Measurements from ENCODE around the gene SPRR2B. TPM values are rescaled to one million over a fixed set of nuclear protein-coding genes. Genes with fewer than 3 reads are reported as not detected.

SPRR2B gene
- total RNA-seq, 1 experiment from 2014 or later = not detected

DNA sequence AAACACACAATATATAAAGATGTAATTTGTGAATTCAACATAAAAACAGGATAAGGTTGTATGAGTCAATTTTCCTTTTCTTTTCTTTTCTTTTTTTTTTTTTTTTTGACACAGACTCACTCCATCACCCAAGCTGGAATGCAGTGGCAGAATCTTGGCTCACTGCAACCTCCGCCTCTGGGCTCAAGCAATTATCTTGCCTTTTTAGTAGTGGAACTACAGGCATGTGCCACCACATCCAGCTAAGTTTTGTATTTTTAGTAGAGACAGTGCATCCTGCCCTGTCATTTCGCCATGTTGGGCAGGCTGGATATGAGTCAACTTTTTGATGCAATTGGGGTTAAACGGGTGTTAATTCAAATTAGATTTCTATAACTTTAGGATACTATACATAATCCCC lies 10.3 kb upstream of the SPRR2B start:
- no peak for DNase-seq (ENCODE audit: low spot score)
- Histone ChIP-seq H3K36me3 (ENCODE audit: insufficient read depth, low read length, poor library complexity, severe bottlenecking) (no peaks in the 10 kb centered on the region), H3K27me3 (replicated peaks; ENCODE audit: insufficient read depth, low read depth, low read length, poor library complexity) (peaks cover 18% of the 10 kb centered on the region), H3K9me3 (ENCODE audit: low read depth, low read length, poor library complexity, severe bottlenecking) (no peaks in the 10 kb centered on the region), H3K4me1 (ENCODE audit: insufficient read depth, low read length, poor library complexity, severe bottlenecking) (no peaks in the 10 kb centered on the region), H3K27ac (ENCODE audit: low read depth, low read length, poor library complexity, severe bottlenecking) (no peak overlapping the region), H3K4me3 (ENCODE audit: low read depth, low read length, poor library complexity, severe bottlenecking) (no peak overlapping the region)
- ChIA-PET CTCF (no interaction called here), POLR2A (ENCODE audit: low non-redundant PET) (no interaction called here)
- intact Hi-C loops (cut with micrococcal nuclease; ENCODE audit: unreplicated experiment) = no loop called here
- BruUV-seq (replicated peaks) = no TSS peak
- TF ChIP-seq EZH2 (IDR thresholded peaks at IDR 0.05; ENCODE audit: borderline replicate concordance, low read depth, low read length, poor library complexity, severe bottlenecking) = no peak
- TF ChIP-seq, protein P1, sequence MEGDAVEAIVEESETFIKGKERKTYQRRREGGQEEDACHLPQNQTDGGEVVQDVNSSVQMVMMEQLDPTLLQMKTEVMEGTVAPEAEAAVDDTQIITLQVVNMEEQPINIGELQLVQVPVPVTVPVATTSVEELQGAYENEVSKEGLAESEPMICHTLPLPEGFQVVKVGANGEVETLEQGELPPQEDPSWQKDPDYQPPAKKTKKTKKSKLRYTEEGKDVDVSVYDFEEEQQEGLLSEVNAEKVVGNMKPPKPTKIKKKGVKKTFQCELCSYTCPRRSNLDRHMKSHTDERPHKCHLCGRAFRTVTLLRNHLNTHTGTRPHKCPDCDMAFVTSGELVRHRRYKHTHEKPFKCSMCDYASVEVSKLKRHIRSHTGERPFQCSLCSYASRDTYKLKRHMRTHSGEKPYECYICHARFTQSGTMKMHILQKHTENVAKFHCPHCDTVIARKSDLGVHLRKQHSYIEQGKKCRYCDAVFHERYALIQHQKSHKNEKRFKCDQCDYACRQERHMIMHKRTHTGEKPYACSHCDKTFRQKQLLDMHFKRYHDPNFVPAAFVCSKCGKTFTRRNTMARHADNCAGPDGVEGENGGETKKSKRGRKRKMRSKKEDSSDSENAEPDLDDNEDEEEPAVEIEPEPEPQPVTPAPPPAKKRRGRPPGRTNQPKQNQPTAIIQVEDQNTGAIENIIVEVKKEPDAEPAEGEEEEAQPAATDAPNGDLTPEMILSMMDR (conservative IDR thresholded peaks at IDR 0.05; ENCODE audit: low read depth, low read length) = no peak

DNA sequence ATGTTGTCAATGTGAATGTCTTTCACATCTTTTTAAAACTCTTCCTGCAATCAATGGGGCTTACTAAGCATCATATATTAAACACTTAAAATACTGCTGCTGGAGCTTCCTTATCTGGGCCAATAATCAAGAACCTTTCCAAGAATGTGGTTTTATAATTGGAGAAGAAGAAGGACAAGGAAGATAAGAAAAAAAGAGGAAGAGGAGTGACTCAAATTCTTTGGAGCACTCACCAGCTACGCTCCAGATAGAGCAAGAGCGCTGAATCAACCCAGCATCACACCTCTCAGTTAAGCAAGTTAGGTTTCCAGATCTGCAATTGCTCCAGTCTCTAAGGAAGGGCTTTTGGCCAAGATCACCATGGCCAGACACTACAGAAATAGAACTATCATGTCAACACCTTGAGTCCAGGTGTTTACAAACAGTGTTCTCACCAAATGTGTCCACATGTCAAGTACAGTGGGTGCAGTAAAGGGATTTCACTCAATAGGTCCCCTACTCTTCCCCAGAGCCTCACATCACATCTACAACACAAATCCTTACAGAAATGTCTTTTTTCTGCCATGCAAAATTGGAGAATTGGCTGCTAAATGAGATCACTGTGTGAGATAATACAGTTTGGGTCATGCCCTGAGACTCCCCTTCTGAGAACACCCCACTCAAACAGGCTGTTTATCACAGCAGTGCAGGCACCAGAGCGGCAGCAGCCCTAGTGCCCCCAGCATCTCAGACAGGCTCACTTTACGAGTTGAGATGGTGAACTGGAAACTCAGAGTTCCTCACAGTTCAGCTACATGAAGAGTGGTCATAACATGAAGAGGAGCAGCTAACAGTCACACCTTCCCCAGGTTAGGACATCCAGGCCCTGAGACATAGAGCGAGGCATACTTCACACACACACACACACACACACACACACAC lies 1.7 kb upstream of the SPRR2B start:
- TF ChIP-seq, protein P1 (conservative IDR thresholded peaks at IDR 0.05; ENCODE audit: low read depth, low read length) = no peak
- no peak for TF ChIP-seq EZH2 (IDR thresholded peaks at IDR 0.05; ENCODE audit: borderline replicate concordance, low read depth, low read length, poor library complexity, severe bottlenecking)
- no TSS peak for BruUV-seq (replicated peaks)
- POLR2A ChIA-PET (ENCODE audit: low non-redundant PET) = no interaction called here
- Histone ChIP-seq H3K27me3 (replicated peaks; ENCODE audit: insufficient read depth, low read depth, low read length, poor library complexity) (peaks cover 29% of the 10 kb centered on the region), H3K4me1 (ENCODE audit: insufficient read depth, low read length, poor library complexity, severe bottlenecking) (no peaks in the 10 kb centered on the region), H3K4me3 (ENCODE audit: low read depth, low read length, poor library complexity, severe bottlenecking) (no peak overlapping the region), H3K9me3 (ENCODE audit: low read depth, low read length, poor library complexity, severe bottlenecking) (no peaks in the 10 kb centered on the region), H3K27ac (ENCODE audit: low read depth, low read length, poor library complexity, severe bottlenecking) (no peak overlapping the region), H3K36me3 (ENCODE audit: insufficient read depth, low read length, poor library complexity, severe bottlenecking) (no peaks in the 10 kb centered on the region)
- DNase-seq (ENCODE audit: low spot score) = no peak
- CTCF ChIA-PET = no interaction called here
- intact Hi-C loops (cut with micrococcal nuclease; ENCODE audit: unreplicated experiment) = no loop called here

DNA sequence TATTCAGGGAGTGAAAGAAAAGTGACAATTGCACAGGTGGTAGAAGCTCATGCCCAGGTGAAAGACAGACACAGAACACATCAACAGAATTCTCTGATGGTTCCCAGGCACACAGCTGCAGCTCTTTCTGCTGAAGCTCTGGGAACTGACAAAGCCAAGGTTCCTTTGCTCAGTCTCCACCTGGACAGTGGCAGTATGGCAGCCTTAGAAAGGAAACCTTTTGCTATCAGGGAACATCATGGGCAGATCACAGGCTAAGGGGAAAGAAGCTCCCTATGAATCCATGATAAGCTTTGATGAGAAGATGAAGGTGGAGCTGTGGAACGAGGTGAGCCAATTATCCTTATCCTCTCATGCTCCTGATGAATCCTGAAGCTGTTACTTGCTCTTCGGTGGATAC lies 1.2 kb downstream of the SPRR2B start:
- ChIA-PET POLR2A (ENCODE audit: low non-redundant PET) (no interaction called here), CTCF (no interaction called here)
- Histone ChIP-seq H3K36me3 (ENCODE audit: insufficient read depth, low read length, poor library complexity, severe bottlenecking) (no peaks in the 10 kb centered on the region), H3K27ac (ENCODE audit: low read depth, low read length, poor library complexity, severe bottlenecking) (no peak overlapping the region), H3K4me3 (ENCODE audit: low read depth, low read length, poor library complexity, severe bottlenecking) (no peak overlapping the region), H3K4me1 (ENCODE audit: insufficient read depth, low read length, poor library complexity, severe bottlenecking) (no peaks in the 10 kb centered on the region), H3K27me3 (replicated peaks; ENCODE audit: insufficient read depth, low read depth, low read length, poor library complexity) (peaks cover 27% of the 10 kb centered on the region), H3K9me3 (ENCODE audit: low read depth, low read length, poor library complexity, severe bottlenecking) (no peaks in the 10 kb centered on the region)
- no TSS peak for BruUV-seq (replicated peaks)
- TF ChIP-seq, protein P1 (conservative IDR thresholded peaks at IDR 0.05; ENCODE audit: low read depth, low read length) = no peak
- no peak for TF ChIP-seq EZH2 (IDR thresholded peaks at IDR 0.05; ENCODE audit: borderline replicate concordance, low read depth, low read length, poor library complexity, severe bottlenecking)
- intact Hi-C loops (cut with micrococcal nuclease; ENCODE audit: unreplicated experiment) = no loop called here
- DNase-seq (ENCODE audit: low spot score) = no peak

All from A673 (cell line).